OCI-LY7 (cell line): Measurements from ENCODE around the gene ZBED1.

Source experiments
- CTCF ChIP-seq: fragments of 200-600 bp; sonication (generic); conservative IDR thresholded peaks from 2 replicates; pipeline ENCODE4 v1.5.1; 2014; ENCODE audit warnings: mild to moderate bottlenecking, antibody characterized with exemption, low read length, moderate library complexity, mixed read lengths
- EZH2phosphoT487 ChIP-seq: fragments of 200-600 bp; sonication (generic); IDR thresholded peaks from 2 replicates; pipeline ENCODE4 v1.6.1; 2018; ENCODE audit warnings: low read depth, borderline replicate concordance, mild to moderate bottlenecking, mixed run types, antibody characterized with exemption, low read length, moderate library complexity, mixed read lengths

GRCh38 chrX:2495595-2495994 is 5.2 kb downstream of the ZBED1 start:
- no peak for TF ChIP-seq CTCF
- TF ChIP-seq EZH2phosphoT487: no peak
